HG03558 (cell line): ENCODE data around the gene PRKAR2B.

ENCODE experiments used
- ATAC-seq: cut with Tn5 transposase; IDR thresholded peaks from one replicate; pipeline ENCODE4 v1.9.1; 2021; ENCODE audit warnings: moderate number of reproducible peaks; ENCODE audit not compliant: unreplicated experiment; ENCODE audit errors: extremely low read depth

PRKAR2B gene

DNA sequence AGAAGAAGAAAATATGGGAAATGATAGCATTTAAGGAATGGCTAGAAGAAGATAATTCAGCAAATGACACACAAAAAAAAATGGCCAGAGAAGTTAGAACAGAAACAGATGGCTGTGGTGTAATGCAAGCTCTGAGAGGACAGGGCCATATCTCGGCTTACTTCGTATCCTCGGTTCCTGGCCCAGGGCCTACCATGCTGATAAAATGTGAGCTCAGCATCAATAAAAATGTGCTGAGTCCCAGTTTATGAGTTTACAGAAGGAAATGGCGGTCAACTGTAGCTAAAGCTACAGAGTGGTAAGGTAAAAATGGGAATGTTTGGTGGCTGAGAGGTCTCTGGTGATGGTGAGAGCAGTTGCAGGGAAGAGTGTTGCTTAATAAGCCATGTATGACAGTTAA lies 165.1 kb downstream of the PRKAR2B start:
- ATAC-seq: no peak

DNA sequence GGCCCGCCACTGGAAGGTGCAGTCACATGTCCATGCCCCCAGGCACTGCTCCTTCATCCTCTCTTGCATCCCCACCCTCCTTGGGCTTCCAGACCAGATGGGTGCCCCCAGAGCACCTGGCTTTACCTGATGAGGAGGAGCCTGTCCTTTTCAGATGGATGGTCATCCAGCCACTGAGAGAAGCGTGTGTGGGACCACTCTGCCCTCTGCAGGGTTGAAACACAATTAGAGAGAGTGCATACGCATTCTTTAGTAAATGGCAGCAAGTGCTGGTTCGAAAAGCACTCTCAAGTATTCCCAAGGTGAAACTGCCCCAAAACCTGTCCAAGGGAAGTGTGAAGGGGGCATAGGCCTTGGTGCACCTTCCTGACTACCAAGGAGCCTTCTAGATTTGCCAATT lies 165.9 kb downstream of the PRKAR2B start:
- ATAC-seq: no peak
